ENCODE results near the gene DNAJB11.
"Not testable (repeated sequence)": the region's sequence is repeated elsewhere in the genome, so short reads cannot be mapped to it uniquely, and the experiment has no call there.

Gene DNAJB11

DNA sequence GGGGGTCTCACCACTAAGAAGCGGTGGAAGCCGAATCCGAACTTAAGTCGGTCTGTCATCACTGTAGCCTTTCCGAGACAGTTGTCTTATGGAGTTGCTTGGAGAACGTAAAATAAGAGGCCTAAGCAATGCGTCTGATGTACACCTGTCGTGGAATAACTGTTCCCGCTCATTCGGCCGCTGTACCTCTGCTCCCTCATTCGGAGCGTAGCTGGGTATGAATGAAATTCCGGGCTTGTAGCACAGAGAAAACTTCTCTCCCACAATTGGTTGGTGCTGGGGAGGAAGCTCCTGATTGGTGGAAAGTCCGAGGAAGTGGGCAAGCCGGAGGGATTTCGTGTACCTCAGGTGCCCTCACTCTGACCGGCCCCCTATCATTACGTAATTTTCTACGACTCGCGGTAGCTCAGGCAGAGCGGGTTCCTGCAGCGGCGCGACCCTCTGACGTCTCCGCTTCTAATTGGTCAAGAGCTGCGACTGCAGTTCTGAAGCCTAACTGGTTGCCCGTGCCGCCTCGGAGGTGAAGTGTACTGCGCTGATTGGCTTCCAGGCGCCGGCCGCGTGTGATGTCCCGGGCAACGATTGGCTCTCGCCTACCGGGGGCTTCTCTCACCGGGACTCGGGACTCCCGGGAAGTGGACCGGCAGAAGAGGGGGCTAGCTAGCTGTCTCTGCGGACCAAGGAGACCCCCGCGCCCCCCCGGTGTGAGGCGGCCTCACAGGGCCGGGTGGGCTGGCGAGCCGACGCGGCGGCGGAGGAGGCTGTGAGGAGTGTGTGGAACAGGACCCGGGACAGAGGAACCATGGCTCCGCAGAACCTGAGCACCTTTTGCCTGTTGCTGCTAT, at the start of gene DNAJB11:
TSS of gene DNAJB11 (plus strand) at position 625 of the 845 bp plus-strand sequence. CDS start at position 803, 178 bp downstream.
- peak; percentile 99 for DNase-seq

- DNase-seq = no peak
These were observed 49.3 kb upstream of the DNAJB11 start for GRCh38 chr3:186520957-186521842.

DNA sequence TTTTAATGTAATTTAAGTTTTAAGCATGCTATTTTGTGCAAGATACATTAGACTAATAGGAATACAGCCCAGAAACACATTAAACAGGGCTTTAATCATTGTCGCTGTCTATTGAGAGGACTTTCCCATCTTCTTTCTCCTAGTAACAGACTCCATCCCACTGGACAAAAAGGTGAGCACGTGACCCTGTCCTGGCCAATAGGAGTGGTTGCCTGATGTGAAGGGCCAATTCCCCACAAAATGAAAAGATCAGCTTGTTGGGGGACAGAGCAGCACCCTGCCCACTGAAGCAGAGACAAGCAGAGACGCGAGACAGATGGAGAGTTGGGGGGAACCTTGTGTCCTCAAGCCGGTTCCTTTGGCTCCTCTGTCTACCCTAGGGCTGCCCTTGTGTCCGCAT, 47.5 kb upstream of the DNAJB11 start:
- no peak for DNase-seq

DNA sequence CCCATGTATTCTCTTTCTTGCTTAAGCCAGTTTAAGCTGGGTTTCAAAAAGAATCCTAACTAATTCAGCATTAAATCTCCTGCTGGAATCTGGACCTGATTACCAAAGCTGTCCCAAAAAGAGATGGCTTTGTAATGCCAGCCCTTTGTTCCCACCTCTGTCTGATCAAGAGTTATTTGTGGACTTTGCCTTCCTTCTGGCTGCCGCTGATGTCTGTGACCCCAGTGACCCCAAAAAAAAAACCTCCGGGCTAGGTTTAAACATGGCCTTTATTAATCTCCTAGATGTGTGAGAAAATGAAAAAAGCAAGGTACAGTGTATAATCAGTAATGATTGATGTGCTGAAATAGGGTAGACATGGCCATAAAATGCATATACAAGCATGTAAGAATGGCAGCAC, 47.1 kb upstream of the DNAJB11 start:
- no peak for DNase-seq

DNA sequence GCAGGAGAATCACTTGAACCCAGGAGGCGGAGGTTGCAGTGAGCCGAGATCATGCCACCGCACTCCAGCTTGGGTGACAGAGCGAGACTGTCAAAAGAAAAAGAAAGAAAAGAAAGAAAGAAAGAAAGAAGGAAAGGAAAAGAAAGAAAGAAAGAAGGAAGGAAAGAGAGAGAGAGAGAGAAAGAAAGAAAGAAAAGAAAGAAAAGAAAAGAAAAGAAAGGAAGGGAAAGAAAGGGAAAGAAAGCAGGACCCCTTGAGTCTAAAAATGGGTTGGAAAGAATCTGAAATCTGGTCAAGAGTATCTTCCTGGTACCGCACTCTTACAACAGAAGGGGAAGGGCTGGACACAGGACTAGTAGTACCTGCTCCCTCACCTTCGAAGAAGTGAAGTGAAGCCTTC, 45.9 kb upstream of the DNAJB11 start:
- DNase-seq = no peak

GRCh38 chr3:186525369-186526255, 44.9 kb upstream of the DNAJB11 start:
- no peak for DNase-seq

DNA sequence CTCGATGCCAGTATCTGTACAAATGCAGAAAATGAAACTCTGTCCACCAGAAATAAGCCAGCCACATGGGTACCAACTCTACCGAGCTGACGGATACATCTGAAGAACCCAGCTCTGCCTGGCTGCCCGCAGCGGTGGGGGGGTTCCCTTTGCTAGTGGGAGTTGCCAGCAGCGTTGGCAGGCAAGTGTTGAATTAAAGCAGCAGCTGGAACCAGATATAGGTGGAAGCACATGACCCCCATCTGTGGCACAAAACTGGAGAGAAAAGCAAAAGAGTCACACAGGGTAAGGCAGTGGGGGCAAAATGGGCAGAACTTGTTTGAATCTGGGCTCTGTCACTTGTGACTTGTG, 44.3 kb upstream of the DNAJB11 start:
- no peak for DNase-seq

GRCh38 chr3:186529201-186529999, 41.1 kb upstream of the DNAJB11 start:
- no peak for DNase-seq

DNA sequence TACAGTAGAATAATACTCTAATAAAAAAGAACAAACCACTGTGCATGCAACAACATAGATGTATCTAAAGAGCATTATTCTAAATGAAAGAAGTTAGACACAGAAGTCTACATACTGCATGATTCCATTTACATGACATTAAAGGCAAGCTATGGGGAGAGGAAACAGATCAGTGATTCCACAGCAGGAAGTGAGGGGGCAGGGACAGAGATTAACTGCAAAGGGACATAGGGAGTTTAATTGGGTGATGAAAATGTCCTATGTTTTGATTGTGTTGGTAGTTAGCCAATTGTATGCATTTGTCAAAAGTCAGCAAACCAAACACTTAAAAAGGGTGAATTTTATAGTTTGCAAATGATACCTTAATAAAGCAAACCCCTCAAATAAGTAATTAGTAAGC, 40.1 kb upstream of the DNAJB11 start:
- DNase-seq = no peak

DNA sequence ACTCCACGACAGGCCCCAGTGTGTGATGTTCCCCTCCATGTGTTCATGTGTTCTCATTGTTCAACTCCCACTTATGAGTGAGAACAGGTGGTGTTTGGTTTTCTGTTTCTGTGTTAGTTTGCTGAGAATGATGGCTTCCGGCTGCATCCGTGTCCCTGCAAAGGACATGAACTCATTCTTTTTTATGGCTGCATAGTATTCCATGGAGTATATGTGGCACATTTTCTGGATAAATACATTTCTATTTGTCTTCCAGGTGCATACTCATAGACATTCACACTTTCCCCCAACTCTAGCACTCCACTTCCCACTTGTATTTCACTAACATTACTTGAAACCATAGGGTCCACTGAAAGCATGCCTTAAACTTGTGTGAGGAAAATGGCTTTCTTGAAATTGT, 38.8 kb upstream of the DNAJB11 start:
- not testable (repeated sequence) for DNase-seq

- DNase-seq = no peak
These were observed 37.9 kb upstream of the DNAJB11 start for GRCh38 chr3:186532598-186533072.

DNA sequence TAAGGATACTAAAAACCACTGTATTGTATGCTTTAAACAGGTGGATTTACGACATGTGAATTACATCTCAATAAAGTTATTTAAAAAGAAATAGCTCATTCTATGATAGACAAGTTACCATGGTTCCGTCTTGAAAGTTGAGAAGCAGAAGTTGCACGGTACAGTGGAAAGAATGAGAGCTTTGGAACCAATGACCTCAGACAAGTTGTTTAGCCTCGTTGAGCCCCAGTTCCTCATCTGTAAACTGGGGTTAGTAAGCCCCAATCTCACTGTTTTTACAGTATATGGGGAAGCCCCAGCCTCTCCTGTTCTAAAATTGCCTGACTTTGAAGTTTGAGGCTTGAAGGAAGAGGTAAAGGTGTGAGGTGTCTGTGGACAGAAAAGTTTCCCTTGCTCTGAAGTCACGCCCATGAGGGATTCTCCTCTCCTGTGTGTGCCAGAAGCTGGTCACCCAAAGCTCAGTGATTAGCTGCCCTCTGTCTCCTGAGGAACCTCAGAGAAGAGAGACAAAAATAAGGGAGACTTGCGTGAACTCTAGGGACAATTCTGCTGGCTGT, 36.3 kb upstream of the DNAJB11 start:
- no peak for DNase-seq

- no peak for DNase-seq
These were observed 33.4 kb upstream of the DNAJB11 start for GRCh38 chr3:186536883-186537844.

DNA sequence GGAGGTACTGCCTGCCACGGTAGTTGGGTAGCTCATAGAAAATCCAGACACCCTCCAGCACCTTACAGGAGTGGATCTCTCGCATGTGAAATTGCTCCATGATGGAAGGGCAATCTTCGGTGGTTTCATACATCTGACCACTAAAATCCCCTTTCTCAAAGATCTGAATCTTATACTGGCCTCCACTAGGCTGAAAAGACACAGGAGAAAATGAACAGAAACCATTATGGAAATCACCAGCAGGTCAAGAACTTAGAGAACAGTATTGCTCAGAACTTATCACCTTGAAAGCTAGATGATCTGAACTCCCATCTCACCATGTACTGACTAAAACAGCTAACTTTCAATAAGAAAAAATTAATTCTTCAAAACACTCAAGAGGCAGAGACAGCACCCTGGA, 31.7 kb upstream of the DNAJB11 start:
- DNase-seq = no peak

DNA sequence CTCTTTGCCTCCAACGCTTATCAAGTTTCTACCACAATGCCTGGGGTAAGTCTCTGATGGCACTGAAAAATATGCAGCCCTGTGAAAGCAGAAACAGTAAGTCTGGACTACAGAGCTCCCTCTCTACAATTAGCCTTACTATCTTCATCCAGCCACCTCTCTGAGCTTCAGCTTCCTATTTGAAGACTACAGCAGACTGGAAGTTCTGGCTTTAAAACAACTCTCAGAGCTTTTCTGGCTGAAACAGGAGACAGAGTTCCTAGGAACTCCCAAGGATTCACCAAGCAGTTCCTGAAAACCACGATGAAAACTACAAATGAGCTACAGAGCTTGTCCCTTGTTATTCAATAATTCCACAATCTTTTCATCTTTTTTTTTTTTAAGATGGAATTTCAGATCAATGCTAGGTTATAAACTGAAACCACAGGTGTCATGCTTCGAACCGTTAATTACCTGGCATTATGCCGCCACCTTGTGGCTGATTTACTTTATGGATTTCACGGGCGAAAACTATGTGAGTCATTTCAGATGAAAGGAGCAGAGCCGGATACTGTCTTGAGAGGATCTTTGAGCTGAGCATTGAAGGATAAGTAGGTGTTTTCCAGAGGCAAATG, 30.2 kb upstream of the DNAJB11 start:
- DNase-seq = peak; percentile 67

DNA sequence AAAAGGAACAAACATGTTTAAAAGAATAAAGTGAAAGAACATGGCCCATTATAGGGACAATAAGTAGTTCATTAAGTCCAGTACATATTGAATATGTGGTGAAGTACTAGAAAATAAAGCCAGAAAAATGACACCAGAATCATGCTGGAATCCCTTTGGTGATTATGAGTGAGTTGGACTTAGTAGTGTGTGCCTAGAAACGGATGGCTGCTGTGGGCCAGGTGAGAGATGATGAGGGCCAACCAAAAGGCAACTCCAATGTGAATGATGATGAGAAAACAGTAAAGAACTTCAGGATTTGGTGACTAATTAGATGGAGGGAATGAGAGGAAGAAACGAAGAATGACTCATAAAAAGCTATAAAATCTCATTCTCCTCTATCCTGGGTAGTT, 29.7 kb upstream of the DNAJB11 start:
- no peak for DNase-seq

DNA sequence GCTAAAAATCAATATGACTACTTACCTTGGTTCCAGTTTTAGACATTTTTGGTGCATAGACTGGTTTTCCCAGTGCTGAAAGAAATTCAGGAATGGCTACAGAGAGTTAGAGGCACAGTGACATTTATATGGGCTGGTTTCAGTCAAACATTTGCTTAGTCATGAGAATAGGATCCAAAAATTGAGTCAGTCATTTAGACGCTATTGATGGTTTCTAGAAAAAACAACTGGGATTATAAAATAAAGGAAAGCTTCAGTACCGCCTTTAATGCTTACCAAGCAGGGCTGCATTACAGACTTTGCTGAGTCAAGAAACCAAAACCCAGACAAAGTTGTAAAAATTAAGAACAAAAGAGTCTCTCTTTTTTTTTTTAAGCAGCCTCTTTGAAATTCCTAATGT, 26.2 kb upstream of the DNAJB11 start, which contains the start of gene CRYGS:
TSS of gene CRYGS (minus strand) at position 100 of the 400 bp plus-strand sequence. CDS start at position 46, 54 bp downstream.
- DNase-seq = no peak

GRCh38 chr3:186549497-186549896, 21.0 kb upstream of the DNAJB11 start:
- no peak for DNase-seq

GRCh38 chr3:186551387-186551786, 19.1 kb upstream of the DNAJB11 start:
- DNase-seq = no peak

All from right forelimb (tissue), 1 donor.